GM21717 (cell line): ENCODE measurements around the gene NCBP2L.

Source experiments
- ATAC-seq: cut with Tn5 transposase; IDR thresholded peaks from one replicate; pipeline ENCODE4 v1.9.1; 2021; ENCODE audit warnings: mild to moderate bottlenecking, moderate library complexity; ENCODE audit not compliant: unreplicated experiment

Gene NCBP2L

DNA sequence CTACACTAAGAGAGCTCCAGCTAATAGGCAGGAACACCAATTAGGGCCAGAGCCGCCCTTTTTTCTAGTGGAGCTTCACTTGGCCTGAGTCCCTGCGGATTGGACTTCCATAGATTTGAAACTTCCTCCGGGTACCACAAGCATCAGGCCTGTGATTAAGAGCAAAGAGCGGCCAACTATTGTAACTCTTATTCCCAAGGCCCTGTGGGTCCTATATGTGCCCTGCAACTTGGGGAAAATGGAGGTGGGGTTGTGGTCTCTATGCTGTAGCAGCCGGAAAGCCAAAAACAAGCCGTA is at the start of gene NCBP2L:
TSS of gene NCBP2L (plus strand) at position 198 of the 297 bp plus-strand sequence. CDS start 16,488 bp downstream, outside the sequence.
- no peak for ATAC-seq

DNA sequence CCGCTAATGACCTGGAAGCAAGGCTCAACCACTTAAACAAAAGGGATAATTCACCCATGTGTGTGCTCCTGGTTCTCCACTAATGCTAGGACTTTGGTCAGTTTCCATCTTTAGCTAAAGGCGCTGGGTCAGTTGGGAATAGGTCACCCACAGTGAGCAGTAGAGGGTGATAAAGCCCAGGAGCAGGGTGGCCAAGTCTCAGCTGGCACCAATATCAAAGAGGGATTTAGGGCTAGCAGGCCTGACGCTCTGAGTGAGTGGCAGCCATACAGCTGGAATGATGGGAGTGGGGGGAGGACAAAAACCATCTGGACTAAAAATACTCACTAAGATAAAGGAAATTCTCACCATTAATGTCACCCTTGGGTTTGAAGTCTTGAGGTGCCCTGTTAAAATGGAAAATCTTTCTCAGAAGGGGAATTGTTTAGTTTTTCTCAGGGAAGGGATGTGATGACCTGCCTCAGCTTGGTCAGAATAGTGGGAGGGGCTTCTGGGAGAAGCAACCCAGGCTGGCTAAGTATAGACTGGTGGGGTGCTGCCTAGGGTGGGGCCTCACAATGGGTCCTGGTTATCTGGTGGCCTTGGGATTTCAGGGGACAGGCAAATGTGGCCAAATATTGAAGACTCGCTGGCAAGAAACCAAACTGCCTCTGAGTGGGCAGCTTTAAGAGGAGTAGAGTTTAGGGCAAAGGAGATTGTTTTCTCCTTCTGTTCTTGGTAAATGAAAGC is 49.0 kb upstream of the NCBP2L start:
- ATAC-seq = no peak

DNA sequence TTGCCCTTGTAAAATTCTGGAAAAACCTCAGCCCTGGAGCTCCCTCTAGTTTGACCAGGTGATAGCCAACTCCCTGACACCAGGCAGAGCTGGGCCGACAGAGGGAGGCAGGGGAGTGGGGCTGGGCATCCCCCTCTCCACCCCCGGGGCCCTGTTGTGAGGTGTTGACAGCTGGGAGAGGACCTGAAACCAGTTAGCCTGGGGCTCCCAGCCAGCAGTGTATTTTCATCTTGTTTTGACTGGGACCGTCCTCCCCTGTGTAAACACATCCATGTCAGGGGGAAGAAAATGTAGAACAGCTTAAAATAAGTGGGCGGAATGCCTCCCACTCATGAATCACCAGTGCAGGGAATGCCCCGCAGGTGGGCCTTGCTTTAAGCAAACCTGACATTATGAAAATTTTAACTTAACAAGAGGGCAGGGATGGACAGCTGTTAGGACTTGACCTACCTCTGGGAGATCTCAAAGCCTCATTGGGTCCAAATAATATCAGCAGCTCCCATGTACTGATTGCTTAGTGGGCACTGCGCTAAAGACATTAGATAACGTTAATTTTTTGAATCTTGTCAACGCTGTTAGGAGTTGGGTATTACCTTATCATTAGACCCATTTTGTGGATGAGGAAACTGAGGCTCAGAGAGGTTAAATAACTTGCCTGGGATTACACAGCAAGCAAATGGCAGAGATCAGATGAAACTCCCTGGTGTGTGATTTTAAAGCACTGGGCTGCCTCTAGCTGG is 47.8 kb upstream of the NCBP2L start:
- peak; percentile 80 for ATAC-seq

DNA sequence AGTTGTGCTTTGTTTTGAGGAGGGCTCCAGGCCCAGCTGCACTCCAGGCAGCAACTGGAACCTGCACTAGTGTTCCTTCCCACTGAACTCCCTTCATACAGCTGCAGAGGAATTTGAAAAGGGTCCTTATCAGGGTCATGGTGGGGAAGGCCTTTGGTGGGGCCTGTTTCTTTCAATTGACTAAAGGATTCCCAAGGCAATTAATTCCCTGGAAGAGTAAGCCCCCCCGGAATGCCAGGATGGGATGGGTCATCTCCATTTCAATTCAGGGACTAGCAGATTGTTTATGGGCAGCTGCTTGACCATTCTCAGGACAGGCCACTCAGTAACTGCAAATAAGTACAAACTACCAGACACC is 47.3 kb upstream of the NCBP2L start:
- no peak for ATAC-seq

DNA sequence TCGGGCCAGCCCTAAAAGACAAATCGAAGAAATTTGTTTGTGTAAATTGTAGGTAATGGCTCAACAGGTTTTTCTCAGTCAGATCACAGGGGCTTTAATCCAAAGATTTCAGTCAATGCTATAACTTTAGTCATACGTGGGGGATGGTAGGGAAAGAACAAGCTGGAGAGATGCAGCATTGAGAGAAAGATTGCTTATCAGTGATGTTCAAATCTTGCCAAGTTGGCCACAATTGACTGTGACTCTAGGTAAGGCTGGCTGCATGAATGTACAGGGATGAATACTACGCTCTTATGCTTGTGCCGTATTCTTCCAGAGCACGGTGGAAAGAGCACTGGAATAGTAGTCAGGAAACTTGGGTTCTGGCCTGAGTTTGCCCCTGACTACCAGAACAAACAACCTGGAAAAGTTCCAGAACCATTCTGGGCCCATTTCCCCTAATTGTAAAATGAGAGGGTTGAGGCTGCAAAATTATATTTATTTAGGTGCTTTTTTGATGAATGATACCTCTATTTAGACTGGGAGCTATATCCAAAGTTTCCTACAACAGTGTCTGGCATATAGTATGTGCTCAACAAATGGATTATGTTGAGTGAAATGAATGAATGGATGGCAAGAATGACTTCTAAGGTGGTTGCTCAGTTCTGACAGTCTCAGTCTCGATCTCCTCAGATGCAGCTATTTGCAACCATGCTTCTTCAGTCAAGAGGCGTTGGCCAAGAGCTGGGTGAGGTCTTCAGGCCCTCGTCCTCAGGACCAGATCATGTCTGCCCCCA is 46.4 kb upstream of the NCBP2L start:
- no peak for ATAC-seq

DNA sequence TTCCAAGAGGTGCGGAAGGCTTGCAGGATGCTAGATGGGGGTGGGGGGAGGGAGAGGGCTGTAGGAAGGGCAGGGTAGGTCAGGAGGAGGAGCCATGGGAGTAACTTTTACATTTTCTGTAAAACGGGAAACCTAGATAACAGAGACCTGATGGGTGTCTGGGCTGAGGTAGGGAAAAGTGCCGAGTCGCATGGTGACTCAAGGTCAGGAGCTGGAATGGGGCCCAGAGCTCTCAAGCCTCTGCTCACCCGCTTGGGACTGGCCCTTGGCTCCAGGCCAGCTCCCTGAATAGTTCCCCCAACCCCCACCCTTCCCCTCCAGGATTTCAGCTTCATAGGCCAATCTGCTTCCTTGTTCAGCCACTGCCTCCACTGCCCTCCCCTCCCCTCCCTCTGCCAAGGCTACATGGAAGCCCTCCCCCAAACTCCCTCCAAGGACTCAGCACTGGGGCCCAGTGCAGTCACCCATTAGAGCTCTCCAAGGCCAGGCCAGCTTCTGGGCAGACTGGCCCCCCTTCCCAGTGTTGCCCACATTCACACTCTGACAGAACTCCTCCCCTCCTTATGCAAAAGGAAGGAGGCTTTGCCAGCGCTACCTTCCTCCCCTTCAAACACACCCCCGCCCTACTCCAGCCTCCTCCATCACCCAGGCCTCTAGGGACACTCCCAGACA is 45.6 kb upstream of the NCBP2L start:
- no peak for ATAC-seq

DNA sequence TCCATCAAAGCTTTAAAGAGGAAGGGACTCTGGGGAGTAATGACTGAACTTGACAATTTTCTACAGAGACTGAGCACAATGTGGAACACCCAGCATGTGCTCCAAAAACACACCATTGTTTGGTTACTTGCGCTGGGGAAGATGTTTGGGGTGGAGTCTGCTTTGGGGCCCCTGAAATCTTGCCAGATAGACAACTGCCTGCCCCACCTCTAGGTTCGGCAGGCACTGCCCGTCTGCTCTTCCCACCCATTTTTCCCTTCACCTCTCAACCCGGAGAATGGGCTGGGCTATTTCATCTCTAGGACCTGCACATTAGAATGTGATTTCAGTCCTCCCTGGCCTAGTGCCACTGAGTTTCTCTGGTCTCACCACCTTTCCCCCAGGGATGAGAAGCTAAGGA is 43.8 kb upstream of the NCBP2L start:
- no peak for ATAC-seq

DNA sequence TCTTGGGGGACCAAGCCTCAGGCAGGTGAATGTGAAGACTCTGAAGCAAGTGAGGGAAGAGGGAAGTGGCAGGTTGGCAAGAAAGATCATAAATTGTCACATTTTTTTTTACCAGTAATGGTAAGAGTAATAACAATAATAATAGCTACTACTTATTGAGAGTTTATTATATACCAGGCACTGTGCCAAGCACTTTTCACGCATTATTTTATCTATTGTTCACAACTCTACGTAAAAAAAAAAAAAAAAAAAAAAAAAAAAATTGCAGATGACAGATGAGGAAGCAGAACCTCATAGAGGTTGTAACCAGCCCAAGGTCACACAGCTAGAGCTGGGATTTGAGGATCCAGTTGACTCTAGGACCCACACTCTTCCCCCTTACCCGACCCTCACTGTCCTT is 42.9 kb upstream of the NCBP2L start:
- no peak for ATAC-seq

DNA sequence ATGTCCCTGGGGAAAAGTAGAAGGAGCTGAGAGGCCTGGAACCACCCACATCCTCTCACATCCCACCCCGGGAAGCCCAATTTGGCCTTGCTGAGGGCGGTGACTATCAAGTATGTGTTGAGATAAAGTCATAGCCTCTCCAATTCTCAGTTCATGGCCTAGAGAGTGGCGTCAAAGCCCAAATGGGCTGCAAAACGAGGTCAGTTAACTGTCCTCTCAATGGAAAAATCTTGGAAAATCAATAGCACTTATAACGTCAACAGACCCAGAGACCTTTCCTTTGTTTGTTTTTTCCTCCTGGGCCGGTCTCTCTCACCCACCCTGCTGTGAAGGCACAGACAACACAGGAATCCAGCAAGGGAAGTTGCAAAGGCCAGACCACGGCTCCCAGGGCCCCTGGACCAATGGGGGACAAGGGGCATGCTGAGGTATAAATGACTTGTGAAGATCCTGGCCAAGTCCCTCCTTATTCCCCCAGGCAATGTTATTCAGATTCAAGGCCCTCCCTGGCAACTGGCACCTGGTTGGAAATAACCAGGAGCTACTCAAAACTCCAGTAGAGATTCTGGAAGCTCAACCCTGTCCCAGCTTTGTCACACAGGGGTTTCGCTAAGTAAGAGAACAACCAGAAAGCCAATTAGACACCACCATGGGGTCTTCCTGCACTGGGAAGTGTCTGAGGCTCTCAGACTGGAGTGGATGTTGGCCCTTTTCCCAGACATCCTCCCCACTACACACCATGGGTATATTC is 40.6 kb upstream of the NCBP2L start:
- no peak for ATAC-seq

DNA sequence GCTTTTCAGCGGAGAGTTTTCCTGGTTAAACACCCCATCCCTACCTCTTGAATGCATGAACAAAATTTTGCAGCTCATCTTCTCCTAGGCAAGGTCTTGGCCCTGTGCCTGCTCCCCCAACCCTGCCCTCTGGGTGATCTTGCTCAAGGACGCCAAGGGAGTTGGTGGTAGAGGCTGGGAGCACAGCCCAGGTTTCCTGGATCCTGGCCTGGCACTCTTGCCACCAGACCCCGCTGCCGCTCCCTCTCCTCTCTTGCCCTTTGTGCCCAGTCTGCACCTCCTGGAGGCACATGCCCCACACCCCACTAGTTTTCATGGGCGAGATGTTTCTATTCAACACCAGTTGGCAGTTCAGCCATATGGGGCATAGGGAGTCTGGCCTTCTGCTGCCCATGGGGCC is 39.3 kb upstream of the NCBP2L start:
- ATAC-seq = no peak

DNA sequence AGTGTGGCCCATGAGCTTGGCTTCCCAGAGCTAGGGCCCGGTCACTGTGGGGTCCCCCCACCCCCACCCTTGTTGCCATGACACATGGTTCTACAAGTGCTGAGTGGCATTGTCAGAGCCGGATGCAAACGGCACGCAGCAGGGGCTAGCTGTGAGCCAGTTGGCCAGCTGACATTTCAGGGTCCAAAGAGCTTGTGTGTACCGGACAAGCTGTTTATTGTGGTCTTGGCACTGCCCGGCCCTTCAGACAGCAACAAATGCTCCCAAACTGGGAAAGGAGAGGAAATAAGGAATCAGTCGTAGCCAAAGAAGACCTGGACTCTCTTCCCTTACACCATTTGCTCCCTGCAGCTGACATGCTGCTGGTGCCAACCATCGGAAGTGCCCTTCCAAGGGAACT is 38.8 kb upstream of the NCBP2L start:
- ATAC-seq = no peak

DNA sequence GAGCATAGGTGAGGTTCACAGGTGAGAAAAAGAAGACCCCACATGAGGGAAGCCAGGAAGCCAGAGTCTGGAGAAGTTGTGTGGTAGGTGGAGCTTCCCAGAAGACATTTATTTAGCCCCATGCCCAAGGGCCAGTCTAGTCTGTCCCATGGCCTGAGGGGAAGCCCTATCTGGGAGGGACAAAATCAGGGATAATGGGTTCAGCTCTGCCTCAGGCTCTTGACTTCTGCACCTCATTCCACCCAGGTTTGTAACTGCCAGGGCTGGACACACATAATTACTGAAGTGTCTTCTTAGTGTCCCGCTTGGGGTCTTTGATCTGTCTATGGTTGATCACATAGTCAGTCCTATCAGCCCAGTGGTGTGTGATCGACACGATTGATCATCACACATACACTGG is 38.0 kb upstream of the NCBP2L start:
- no peak for ATAC-seq

DNA sequence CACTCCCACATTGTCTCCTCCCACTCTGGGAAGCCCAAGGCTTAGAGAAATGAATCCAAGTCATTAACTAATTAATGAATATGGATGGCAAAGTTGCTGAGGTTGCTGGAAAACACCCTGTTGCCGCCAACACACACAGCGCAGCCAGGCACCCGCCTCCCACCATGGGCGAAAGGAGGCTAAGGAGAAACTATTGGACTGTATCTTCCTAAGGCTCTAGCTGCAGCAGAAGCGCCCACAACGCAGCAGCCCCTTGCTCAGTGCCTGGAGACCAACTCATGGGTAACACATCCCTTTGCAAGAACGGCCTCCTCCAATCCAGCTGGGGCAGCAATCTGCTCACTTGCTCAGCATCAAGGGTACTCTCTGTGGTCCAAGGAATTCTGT is 36.1 kb upstream of the NCBP2L start:
- peak; percentile 28 for ATAC-seq

DNA sequence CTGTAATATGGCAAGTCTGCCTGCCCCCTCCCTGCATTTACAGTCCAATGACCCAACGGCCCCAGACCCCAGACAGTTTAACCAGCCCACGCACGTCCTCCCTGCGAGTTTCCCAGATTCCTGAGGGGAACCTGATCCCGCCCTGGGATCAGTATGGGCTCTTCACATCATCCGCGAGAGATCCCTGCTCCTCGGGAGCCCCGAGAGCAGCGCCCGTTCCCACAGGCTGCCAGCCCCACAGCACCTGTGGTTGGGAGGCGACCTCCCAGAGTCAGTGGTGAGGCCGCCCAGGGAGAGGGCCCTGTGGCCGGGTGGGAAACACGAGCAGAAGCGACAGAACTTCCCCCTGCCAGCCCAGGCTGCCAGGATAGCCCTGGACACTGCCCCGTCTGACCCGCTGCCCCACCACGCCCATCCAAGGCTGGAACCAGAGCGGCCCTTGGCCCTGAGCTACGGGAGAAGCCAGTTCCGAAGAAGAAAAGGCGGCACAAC is 34.8 kb upstream of the NCBP2L start:
- no peak for ATAC-seq

DNA sequence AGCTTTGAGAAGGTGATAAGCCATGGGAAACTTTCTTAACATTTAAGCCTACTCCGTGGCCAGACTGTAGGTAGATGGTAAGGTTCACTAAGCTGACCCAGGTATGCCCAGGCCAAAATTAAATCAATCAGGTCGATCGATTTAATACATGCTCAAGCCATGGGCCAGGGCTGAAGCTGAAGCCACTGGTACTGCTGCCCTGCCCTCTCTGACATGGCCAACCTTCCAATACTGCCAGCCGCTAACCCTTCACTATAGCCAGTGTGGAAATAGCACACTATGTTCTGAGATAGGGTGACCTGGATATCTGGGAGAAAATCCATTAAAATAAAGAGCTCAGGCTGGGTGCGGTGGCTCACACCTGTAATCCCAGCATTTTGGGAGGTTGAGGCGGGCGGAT is 33.5 kb upstream of the NCBP2L start:
- no peak for ATAC-seq

DNA sequence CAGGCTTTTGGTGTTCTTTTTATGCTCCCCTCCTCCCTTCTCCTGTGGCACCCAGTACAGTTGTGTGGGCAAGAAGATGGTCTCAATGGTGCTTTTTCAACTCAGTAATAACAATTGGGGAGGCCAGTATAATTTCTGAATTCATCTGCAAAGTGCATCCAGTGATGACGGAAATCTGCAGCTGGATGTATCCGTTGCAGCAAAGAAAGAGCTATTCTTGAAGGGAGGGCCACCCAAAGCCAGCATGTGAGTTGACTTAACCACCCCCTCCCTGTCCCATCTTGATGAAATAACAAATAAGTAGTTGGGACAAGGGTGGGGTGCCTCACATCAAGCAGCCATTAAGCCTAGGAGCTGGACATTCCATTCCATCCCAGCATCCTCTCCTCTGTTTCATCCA is 32.7 kb upstream of the NCBP2L start:
- no peak for ATAC-seq

DNA sequence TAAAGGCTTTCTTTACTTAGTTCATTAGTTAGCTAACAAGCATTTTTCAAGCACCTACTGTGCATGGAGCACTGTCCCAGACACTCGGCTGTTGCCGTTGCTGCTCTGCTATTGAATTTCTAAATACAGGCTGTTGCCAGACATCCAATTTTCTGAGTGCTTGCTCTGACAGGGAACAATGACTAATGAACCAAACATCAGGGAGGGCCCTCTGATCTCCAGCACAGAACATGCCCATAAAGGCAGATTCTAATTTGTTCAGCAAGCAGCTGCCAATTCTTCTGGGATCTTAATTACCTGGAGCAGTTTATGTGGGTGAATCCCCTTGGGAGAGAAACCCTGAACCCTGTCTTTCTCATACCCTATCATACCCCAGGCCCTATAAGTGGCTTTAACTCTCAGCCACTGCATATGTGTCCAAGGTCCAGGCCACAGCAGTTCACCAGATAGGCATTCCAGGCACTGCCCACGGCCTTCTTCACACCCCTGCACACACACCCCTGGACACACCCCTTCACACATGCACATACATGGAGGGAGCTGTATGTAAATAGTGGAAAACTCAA is 29.9 kb upstream of the NCBP2L start:
- no peak for ATAC-seq

DNA sequence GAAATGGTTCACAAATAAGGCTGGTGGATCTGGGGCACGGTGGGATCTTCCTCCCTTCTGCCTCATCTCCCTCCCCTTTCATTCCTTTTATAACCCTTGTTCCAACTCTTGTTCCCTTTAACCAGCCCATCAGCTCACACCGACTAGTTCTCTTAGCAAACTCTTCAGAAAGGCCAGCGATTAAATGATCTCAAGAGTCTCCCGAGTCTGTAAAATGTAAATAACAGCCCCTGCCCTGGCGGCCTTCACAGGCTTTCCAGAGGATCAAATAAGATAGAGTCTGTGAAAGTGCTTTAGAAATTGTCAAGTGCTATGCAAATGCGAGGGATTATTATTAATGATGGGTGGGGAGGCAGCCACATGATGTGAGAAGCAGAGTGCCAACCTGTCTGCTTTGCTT is 29.0 kb upstream of the NCBP2L start:
- no peak for ATAC-seq

DNA sequence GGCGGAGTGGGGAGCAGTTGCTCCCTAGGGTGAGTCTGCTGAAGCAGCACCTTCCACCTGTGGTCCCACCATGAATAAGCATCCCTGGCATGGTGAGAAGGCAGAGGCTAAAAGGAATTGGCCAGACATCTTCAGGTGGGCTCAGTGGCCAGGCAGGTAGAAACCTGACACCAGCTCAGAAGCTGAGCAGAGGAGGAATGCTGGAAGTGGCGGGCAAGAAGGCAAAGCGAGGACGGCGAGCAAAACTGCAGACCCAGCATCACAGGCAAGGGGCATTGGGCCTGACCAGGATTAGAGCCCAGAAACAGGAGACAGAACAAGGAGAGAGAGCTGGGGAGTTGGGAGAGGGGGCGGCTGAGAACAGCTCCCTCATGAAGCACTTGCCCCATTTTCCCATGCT is 27.3 kb upstream of the NCBP2L start:
- ATAC-seq = no peak

DNA sequence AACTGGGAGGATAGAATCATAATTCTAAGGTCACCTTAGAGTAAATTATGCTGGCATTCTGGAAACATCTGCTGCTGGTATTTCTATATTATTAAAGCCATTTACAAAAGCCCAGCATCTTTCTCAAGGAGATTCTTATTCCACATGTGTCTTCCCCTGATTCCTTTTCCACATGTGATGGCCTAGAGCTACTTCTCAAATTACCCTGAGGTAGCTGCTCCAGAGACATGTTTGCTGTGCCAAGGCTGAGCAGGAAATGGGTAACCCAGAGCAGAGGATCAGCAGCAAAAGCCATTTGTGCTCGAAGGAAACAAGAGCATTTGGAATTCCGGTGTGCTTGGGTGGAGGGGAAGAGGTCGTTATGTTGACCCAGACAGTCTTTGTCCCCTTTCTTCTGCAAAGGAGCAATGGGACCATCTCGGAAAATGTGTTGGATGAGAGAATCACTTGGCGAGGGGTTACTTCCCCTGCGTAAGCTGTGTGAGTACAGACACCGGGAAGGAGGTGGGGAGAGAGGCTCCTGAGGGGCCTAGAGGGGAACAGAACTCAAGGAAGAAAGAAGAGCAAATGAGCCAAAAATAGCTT is 26.6 kb upstream of the NCBP2L start:
- ATAC-seq = no peak
